Fibroblast of the conjunctiva (primary cell): ENCODE results near the gene CCL25.
"Not testable (repeated sequence)": the region's sequence is repeated elsewhere in the genome, so short reads cannot be mapped to it uniquely, and the experiment has no call there.

Experiments used
- DNase-seq: peaks from one replicate; pipeline ENCODE4 v3.0.0-alpha.2; 2010; ENCODE audit warnings: low read depth

The CCL25 gene

DNA sequence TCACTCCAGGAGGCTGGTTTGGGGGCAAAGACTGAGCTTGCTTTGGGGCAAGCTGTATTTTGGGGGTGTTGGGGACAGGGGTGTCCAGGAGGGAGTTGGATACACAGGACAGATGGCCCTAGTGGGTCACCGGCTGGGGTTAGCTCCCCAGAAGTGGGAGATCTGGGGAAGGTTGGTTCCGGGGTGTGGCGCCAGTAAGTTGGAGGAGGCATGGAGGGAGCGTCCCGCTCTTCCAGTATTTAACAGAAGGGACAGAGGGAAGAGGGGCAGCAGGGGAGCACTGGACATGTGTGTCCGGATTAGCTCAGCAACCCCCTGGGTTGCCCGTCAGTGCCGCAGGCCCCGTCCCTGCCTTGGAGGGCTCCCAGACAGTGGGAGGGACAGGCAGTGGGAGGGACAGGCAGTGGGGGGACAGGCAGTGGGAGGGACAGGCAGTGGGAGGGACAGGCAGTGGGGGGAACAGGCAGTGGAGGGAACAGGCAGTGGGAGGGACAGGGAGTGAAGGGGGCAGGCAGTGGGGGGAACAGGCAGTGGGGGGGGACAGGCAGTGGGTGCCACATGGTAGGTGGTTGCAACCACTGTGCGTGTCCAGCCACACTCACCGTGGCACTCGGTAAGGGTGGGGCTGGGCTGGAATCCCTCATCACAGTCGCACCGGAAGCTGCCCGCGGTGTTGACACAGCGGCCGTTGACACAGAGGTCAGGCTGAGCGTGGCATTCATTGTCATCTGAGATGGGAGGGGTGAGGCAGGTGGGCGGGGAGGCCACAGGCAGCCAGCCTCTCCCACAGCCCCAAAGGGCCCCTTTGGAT is 33.2 kb downstream of the CCL25 start:
- no peak for DNase-seq

GRCh38 chr19:8086849-8087248 is 34.3 kb downstream of the CCL25 start:
- no peak for DNase-seq

DNA sequence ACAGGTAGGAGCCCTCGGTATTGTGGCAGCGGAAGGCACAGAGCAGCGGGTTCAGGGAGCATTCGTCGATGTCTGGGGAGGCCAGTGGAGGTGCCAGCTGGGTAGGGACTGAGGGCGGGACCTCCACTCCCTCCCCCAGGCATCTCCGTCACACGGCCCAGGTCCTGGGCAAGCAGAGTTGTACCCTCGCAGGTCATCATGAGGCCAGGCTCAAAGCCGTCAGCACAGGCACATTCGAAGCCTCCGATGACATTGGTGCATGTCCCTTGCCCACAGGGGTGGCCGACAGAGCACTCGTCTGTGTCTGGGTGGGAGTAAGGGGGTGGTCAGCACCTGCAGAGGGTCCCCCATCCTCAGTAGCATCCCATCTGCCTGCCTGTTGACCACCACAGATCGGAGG is 35.3 kb downstream of the CCL25 start:
- DNase-seq, result no peak

DNA sequence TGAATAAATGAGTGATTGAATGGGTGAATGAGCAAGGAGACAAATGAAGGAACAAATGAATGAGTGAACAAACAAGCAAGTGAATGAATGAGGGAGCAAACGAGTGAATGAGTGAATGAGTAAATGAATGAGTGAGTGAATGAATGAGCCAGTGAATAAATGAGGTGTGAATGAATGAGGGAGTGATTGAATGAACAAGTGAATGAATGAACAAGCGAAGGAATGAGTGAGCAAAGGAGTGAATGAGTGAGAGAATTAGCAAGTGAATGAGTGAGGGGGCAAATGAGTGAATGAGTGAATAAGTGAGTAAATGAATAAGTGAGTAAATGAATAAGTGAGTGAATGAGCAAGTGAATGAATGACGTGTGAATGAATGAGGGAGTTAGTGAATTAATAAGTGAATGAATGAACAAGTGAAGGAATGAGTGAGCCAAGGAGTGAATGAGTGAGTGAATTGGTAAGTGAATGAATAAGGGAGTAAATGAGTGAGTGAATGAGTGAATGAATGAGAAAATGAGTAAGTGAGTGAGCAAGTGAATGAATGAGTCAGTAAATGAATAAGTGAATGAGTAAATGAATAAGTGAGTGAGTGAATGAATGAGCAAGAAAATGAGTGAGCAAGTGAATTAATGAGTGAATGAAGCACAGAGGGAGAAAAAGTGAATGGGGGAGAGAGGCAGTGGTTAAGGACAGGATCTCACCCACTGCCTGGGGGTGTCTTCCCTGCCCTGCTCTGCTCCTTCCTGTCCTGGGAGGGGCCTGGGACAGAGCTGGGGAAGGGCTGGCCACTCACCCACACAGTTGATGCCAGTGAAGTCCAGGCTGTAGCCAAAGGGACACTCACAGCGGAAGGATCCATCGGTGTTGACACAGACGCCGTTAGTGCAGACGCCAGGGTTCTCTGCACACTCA is 36.4 kb downstream of the CCL25 start:
- DNase-seq, result no peak

DNA sequence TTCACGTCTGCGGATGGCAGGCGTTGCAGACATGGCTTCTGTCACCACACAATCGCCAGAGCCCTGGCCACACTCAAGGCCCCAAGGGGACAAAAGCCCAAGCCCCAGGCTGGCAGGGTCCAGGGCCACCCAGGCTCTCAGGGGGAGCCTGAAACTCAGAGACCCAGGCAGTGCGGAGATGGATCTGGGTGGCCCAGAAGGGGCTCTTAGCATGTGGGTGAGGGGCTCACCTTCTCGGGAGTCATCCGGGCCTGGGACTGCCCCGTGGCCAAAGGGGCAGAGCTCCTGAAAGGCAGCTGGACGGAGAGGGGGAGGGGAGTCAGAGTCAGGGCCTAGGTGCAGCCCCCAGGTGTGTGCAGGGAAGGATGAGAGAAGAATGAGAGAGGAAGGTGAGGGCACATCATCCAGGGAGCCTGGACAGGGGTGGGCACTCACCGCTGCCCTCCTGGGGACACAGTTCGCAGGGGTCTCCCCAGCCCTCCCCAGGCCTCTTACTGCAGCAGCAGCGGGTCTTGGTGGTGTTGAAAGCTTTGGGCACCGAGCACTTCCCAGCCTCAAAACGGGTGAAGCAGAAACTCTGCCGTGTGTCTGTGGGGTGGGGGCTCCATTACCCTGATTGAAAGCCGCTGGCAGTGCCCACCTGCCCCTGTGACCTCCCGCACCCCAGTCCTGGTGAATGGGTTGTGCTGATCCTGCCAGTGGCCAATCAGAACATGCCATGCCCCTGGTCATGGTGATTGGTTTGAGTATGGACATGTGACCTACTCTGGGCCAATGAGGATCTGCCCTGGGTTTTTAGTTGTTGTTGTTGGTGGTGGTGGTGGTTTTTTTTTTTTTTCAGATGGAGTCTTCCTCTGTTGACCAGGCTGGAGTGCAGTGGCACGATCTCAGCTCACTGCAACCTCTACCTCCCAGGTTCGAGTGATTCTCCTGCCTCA is 37.4 kb downstream of the CCL25 start:
- DNase-seq, result no peak

DNA sequence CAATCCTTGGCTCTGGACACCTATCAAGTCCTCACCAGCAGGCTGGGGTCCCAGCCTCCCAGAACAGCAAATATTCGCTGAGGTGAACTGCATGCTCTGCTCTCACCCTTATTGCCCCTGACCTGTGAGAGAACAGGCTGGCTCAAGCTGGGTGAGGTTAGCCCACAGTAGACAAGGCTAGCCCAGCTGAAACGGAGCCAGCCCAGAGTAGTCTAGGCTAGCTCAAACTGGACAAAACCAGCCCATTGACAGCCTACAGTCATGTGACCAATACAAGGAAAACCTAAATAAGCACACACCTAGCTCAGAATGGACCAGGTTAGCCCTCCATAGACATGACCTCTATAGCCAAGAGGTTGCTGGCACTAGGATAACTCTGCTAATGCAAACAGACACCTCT is 38.4 kb downstream of the CCL25 start:
- no peak for DNase-seq

DNA sequence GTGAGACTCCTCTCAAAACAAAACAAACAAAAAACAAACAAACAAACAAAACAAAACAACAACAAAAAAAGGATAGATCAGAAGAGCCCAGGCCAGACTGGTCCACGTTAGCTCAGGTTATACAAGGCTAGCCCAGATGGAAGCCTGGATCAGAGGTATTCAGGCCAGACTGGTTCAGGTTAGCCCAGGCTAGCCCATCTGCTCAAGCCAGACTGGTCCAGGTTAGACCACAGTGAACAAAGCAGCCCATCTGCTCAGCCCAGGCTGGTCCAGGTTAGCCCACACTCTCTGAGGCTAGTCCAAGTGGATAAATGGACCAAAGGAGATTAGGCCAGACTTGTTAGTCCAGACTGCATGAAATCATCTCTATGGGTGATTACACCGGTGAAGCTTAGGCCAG is 41.2 kb downstream of the CCL25 start:
- DNase-seq, result no peak

DNA sequence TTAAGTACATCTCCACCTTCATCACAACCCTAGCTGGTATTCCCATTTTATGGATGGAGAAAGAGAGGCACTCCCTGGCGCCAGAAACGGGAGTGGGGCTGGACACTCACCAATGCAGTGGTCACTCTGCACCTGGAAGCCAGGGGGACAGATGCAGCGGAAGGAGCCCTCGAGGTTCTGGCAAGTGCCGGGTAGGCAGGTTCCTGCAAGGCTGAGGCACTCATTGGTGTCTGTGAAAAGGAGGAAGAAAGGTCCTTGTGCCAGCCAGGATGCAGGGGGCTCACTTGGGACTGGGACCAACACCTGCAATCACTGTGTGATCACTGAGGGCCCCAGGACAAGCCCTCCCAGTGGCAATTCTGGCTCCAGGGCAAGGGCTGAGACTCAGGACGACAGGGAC is 41.8 kb downstream of the CCL25 start:
- no peak for DNase-seq

DNA sequence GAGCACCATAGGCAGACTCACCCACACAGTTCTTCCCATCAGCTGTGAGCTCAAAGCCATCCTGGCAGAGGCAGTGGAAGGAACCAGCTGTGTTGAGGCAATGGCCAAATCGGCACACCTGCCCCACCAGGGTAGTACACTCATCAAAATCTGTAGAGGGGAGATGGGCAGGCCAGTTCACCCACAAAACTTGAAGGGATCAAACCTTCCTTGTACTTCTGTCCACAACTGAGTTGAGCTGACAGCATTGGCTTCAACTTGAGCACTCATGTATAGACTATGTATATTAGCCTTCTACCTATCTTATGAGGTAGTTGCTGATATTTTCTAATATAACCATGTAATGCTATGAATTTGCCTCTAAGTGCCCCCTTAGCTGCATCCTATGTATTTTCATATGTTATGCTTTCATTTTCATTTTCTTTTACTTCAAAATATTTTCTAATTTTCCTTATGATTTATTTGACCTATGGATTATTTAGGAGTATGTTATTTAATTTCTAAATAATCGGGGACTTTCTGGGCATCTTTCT is 42.9 kb downstream of the CCL25 start:
- DNase-seq, result no peak

GRCh38 chr19:8096071-8096470 is 43.5 kb downstream of the CCL25 start:
- no peak for DNase-seq

GRCh38 chr19:8097198-8097597 is 44.6 kb downstream of the CCL25 start:
- DNase-seq, result no peak

- DNase-seq, result no peak
Measured at GRCh38 chr19:8097681-8098567, 45.4 kb downstream of the CCL25 start.

DNA sequence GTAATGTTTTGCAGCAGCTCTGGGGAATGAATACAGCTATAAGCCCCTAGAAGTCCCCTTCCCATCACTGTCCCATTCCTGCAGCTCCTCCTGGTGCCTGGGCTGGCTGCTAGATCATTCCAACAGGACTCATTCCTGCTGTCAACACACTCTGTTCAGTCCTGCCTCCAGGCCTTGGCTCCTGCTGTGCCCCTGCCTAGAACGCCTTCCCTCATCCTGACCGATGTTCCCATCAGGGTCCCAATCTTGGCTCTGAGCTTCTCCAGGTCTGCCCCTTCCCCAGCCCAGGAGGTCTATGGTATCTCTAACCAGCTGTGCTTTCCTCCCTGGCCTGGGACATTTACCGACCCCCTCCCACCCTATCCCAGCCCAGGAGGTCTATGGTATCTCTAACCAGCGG is 48.8 kb downstream of the CCL25 start:
- no peak for DNase-seq

- not testable (repeated sequence) for DNase-seq
Measured at GRCh38 chr19:8101910-8102309, 49.4 kb downstream of the CCL25 start.

- DNase-seq, result no peak
Measured at GRCh38 chr19:8105471-8105870, 52.9 kb downstream of the CCL25 start.

DNA sequence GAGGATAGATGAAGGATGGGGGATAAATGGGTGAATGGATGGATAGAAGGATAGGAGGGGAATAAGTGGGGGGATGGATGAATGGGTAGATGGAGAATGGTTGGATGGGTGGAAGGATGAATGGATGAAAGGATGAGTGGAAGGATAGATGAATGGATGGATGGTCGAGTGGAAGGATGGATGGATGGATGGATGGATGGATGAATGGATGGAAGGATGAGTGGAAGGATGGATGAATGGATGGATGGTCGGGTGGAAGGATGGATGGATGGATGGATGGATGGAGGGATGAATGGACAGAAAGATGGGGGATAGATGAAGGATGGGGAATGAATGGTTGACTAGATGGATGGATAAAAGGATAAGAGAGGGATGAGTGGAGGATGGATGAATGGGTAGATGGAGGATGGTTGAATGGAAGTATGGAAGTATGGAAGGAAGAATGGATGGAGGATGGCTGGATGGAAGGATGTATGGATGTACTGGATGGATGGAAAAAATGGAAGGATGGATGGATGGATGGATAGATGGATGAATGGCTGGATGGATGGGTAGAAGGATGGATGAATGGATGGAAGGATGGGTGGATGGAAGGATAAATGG is 54.8 kb downstream of the CCL25 start:
- DNase-seq, result no peak

- DNase-seq, result no peak
Measured at GRCh38 chr19:8108560-8109445, 56.2 kb downstream of the CCL25 start.

DNA sequence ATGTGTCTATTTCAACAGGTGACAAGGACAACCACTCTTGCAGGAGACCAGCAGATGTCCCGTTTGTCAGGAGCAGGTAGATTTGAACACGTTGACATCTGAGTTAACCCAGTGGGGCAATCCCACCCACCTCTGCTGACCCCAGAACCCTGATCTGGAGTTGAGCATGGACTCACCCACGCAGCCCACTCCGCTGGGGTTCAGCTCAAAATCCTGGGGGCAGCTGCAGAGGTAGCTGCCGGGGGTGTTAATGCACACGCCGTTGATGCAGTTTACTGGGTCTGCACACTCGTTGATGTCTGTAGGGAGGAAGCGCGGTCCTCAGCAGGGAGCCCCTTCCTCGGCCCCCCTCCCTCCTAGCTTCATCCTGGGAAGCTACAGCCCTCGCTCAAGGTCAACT is 56.9 kb downstream of the CCL25 start:
- DNase-seq, result no peak

DNA sequence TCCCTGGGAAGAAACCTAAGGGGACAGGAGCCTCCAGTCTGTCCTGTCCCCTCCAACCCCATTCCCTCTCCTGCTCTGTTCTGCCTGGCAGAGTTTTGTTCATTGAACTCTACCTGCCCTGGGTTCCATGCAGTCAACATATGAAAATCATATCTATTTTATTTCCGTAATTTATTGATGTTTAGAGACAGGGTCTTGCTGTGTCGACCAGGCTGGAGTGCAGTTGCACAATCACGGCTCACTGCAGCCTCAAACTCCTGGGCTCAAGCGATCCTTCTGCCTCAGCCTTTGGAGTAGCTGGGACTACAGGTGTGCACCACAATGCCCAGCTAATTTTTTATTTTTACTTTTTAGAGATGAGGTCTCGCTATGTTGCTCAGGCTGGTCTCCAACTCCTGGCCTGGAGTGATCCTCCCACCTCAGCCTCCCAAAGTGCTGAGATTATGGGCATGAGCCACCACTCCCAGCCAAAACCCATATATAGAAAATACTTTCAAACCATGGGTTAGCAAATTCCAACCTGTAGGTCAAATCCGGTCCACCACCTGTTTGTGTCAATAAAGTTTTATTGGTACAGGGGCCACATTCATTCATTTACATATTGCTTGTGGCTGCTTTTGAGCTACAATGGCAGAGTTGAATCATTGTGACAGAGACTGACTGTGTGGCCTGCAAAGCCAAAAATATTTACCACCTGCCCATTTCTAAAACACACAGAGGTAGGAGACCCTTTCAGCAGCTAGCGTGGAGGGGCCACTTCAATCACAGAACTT is 57.5 kb downstream of the CCL25 start:
- DNase-seq, result no peak
